NT2/D1 (cell line): Measurements from ENCODE around the gene PARD3.

Experiments
- DNase-seq: peaks from one replicate; pipeline ENCODE4 v3.0.0-alpha.2; 2011; ENCODE audit warnings: low read depth, low spot score
- H3K27me3 ChIP-seq: 2 replicates; pipeline ENCODE4 v1.6.0; 2011; ENCODE audit warnings: mild to moderate bottlenecking; ENCODE audit not compliant: insufficient read length, insufficient read depth
- H3K36me3 ChIP-seq: 2 replicates; pipeline ENCODE4 v1.6.1; 2011; ENCODE audit warnings: mild to moderate bottlenecking, low read length, mixed read lengths; ENCODE audit not compliant: insufficient read depth, insufficient read length
- H3K4me1 ChIP-seq: 2 replicates; pipeline ENCODE4 v1.5.1; 2011; ENCODE audit not compliant: insufficient read depth, insufficient read length
- H3K4me3 ChIP-seq: 2 replicates; pipeline ENCODE4 v1.5.1; 2011; ENCODE audit warnings: low read depth; ENCODE audit not compliant: insufficient read length
- H3K9ac ChIP-seq: 2 replicates; pipeline ENCODE4 v1.6.0; 2011; ENCODE audit warnings: low read depth; ENCODE audit not compliant: insufficient read length
- H3K9me3 ChIP-seq: 2 replicates; pipeline ENCODE4 v1.5.1; 2011; ENCODE audit warnings: mild to moderate bottlenecking, low read length; ENCODE audit not compliant: insufficient read depth
- SUZ12 ChIP-seq: IDR thresholded peaks from 2 replicates; pipeline ENCODE4 v1.6.1; 2011; ENCODE audit not compliant: insufficient read length, insufficient read depth; ENCODE audit errors: extremely low read depth
- YY1 ChIP-seq: IDR thresholded peaks from 2 replicates; pipeline ENCODE4 v1.6.1; 2011; ENCODE audit not compliant: insufficient read length, insufficient read depth
- ZNF274 ChIP-seq: IDR thresholded peaks from 2 replicates; pipeline ENCODE4 v1.6.1; 2011; ENCODE audit warnings: mild to moderate bottlenecking, low read depth, low read length

PARD3 gene

GRCh38 chr10:34154383-34154900 lies 660.7 kb downstream of the PARD3 start:
- Histone ChIP-seq H3K9me3 (no peaks in the 10 kb centered on the region), H3K4me3 (no peak overlapping the region), H3K9ac (no peak overlapping the region), H3K27me3 (no peaks in the 10 kb centered on the region), H3K36me3 (no peaks in the 10 kb centered on the region), H3K4me1 (no peaks in the 10 kb centered on the region)
- TF ChIP-seq SUZ12 (no peak), YY1 (no peak), ZNF274 (no peak)
- no peak for DNase-seq

- no peak overlapping the region for H3K9ac ChIP-seq
- H3K27me3 ChIP-seq = no peaks in the 10 kb centered on the region
- no peak for DNase-seq
- H3K9me3 ChIP-seq = no peaks in the 10 kb centered on the region
- H3K4me1 ChIP-seq = no peaks in the 10 kb centered on the region
- H3K36me3 ChIP-seq = no peaks in the 10 kb centered on the region
- H3K4me3 ChIP-seq = no peak overlapping the region
- no peak for TF ChIP-seq SUZ12
- no peak for TF ChIP-seq ZNF274
- TF ChIP-seq YY1 = no peak
Observed at GRCh38 chr10:34153663-34154382, 661.3 kb downstream of the PARD3 start.

DNA sequence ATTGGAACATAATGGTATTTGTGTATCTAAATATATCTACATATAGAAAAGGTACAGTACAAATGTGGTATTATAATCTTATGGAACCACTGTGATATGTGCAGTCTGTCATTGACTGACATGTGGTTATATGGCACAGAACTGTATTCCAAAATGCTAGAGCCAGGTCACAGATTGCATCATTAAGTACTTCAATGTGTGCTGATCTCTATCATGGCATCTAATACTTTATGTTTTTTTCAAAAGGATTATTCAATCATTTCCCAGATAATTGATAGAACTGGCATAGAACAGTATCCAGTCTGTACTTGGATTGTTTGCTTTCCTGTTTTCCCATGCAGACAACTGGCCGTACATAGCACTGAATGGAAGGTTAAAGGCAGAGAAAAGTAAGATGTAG lies 662.7 kb downstream of the PARD3 start:
- no peaks in the 10 kb centered on the region for H3K4me1 ChIP-seq
- DNase-seq = no peak
- H3K27me3 ChIP-seq = no peaks in the 10 kb centered on the region
- no peak for TF ChIP-seq ZNF274
- TF ChIP-seq YY1 = no peak
- TF ChIP-seq SUZ12 = no peak
- no peak overlapping the region for H3K4me3 ChIP-seq
- H3K9me3 ChIP-seq = no peaks in the 10 kb centered on the region
- H3K9ac ChIP-seq = no peak overlapping the region
- H3K36me3 ChIP-seq = no peaks in the 10 kb centered on the region

- Histone ChIP-seq H3K27me3 (no peaks in the 10 kb centered on the region), H3K9ac (no peak overlapping the region), H3K4me3 (no peak overlapping the region), H3K9me3 (no peaks in the 10 kb centered on the region), H3K36me3 (no peaks in the 10 kb centered on the region), H3K4me1 (no peaks in the 10 kb centered on the region)
- DNase-seq = no peak
- TF ChIP-seq YY1 (no peak), ZNF274 (no peak), SUZ12 (no peak)
Observed at GRCh38 chr10:34151931-34152330, 663.2 kb downstream of the PARD3 start.

DNA sequence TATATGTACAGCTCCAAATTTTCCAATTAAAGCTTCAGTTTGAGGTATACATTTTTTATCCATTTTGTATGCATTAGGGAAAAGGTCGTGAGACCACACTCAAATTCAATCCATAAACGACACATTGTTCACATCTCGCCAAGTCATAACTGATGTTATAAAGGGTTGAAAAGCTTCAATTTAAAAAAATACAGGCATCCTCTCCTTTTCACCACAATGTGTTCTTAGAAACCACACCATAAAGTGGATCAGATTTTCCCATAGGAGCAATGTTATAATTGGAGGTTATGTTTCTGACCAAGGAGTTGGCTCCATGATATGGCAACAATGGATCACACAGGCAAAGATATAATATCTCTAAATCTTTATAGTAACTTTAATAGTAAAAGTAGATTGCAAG lies 663.6 kb downstream of the PARD3 start:
- H3K36me3 ChIP-seq = no peaks in the 10 kb centered on the region
- TF ChIP-seq YY1 (no peak), SUZ12 (no peak), ZNF274 (no peak)
- no peaks in the 10 kb centered on the region for H3K4me1 ChIP-seq
- H3K4me3 ChIP-seq = no peak overlapping the region
- H3K27me3 ChIP-seq = no peaks in the 10 kb centered on the region
- no peaks in the 10 kb centered on the region for H3K9me3 ChIP-seq
- no peak for DNase-seq
- no peak overlapping the region for H3K9ac ChIP-seq

GRCh38 chr10:34150103-34150502 lies 665.0 kb downstream of the PARD3 start:
- TF ChIP-seq SUZ12 = no peak
- DNase-seq = no peak
- H3K4me1 ChIP-seq = no peaks in the 10 kb centered on the region
- H3K27me3 ChIP-seq = no peaks in the 10 kb centered on the region
- no peak overlapping the region for H3K9ac ChIP-seq
- no peaks in the 10 kb centered on the region for H3K36me3 ChIP-seq
- no peak overlapping the region for H3K4me3 ChIP-seq
- H3K9me3 ChIP-seq = no peaks in the 10 kb centered on the region

DNA sequence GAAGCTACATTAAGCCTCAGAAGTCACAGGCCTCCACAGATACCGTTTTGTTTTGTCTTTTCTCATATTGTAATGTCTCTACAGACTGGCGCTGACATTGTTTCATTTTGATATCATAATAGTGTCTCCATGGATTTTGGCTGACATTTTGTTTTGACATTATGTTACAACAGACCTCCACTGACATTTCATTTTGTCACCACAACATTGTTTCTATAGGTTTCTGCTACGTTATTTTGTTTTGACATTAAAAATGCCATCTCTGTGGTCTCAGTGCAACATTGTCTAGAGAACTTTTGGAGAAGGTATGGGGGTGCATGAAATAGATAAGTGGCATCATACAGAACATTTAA lies 666.8 kb downstream of the PARD3 start:
- Histone ChIP-seq H3K4me3 (no peak overlapping the region), H3K36me3 (no peaks in the 10 kb centered on the region), H3K27me3 (no peaks in the 10 kb centered on the region), H3K9me3 (no peaks in the 10 kb centered on the region), H3K9ac (no peak overlapping the region), H3K4me1 (no peaks in the 10 kb centered on the region)
- TF ChIP-seq SUZ12 (no peak), YY1 (no peak)
- DNase-seq = no peak
